ENCODE measurements around the gene VPS26B.

DNA sequence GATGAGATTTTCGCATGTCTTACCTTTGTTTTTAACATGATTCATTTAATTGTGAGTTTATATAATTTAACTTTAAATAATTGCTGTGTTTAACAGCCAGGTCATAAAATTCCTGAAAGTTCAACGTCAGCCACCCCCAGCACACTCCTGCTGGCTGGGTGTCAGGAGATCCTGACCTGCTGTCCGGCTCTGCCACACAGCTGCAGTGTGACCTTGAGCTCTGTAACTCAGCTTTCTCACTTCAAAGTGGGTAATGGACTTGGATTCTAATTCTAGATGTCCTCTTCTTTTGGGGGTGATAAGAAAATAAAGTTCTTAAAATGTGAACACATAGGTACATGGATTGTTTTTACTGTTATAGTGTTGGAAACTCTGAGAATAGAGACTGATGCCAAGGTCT is 10.9 kb downstream of the VPS26B start:
- TF ChIP-seq, protein P1, sequence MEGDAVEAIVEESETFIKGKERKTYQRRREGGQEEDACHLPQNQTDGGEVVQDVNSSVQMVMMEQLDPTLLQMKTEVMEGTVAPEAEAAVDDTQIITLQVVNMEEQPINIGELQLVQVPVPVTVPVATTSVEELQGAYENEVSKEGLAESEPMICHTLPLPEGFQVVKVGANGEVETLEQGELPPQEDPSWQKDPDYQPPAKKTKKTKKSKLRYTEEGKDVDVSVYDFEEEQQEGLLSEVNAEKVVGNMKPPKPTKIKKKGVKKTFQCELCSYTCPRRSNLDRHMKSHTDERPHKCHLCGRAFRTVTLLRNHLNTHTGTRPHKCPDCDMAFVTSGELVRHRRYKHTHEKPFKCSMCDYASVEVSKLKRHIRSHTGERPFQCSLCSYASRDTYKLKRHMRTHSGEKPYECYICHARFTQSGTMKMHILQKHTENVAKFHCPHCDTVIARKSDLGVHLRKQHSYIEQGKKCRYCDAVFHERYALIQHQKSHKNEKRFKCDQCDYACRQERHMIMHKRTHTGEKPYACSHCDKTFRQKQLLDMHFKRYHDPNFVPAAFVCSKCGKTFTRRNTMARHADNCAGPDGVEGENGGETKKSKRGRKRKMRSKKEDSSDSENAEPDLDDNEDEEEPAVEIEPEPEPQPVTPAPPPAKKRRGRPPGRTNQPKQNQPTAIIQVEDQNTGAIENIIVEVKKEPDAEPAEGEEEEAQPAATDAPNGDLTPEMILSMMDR (IDR thresholded peaks at IDR 0.05): no peak
- no peak for TF ChIP-seq POLR2AphosphoS5 (IDR thresholded peaks at IDR 0.05)
- no peak for TF ChIP-seq POLR2A (IDR thresholded peaks at IDR 0.05)
- TF ChIP-seq EP300 (IDR thresholded peaks at IDR 0.05): no peak

Data from sigmoid colon (tissue), 4 donors.